Activated CD8-positive, alpha-beta T cell treated with anti-CD3 and anti-CD28 coated beads, Interleukin-2, amount 10 ng/mL, durations not matched to agents 7 days and 5 days (primary cell): ENCODE data around the gene CHST9. TPM values are rescaled to one million over a fixed set of nuclear protein-coding genes. Genes with fewer than 3 reads are reported as not detected.

ENCODE experiments used
- ATAC-seq: fragments of 150-1000 bp; cut with Tn5 transposase; one replicate; pipeline ENCODE4 v1.10.0; 2021; ENCODE audit warnings: moderate library complexity
- CTCF ChIA-PET: fragments of 350-600 bp; sonication (Branson Sonifier 250); formaldehyde crosslinking; loops from one replicate; lab custom pipeline; 2021; ENCODE audit warnings: antibody characterized with exemption; lab: Charles Lee
- POLR2A ChIA-PET: fragments of 350-600 bp; sonication (Branson Sonifier 250); formaldehyde crosslinking; loops from one replicate; lab custom pipeline; 2021; ENCODE audit warnings: antibody characterized with exemption; lab: Charles Lee
- DNase-seq: peaks from one replicate; pipeline ENCODE4 v3.0.0-alpha.2; 2020
- H3K27ac Mint-ChIP-seq: one replicate; pipeline ENCODE4 v1.8.0; 2021; ENCODE audit warnings: mild to moderate bottlenecking, mixed read lengths
- H3K27me3 Mint-ChIP-seq: one replicate; pipeline ENCODE4 v1.8.0; 2021; ENCODE audit warnings: low read depth, mixed read lengths
- H3K36me3 Mint-ChIP-seq: one replicate; pipeline ENCODE4 v1.8.0; 2021; ENCODE audit warnings: low read depth, mixed read lengths
- H3K4me1 Mint-ChIP-seq: one replicate; pipeline ENCODE4 v1.8.0; 2021; ENCODE audit warnings: low read depth, mixed read lengths
- H3K4me3 Mint-ChIP-seq: one replicate; pipeline ENCODE4 v1.8.0; 2021; ENCODE audit warnings: mild to moderate bottlenecking, mixed read lengths
- H3K9me3 Mint-ChIP-seq: one replicate; pipeline ENCODE4 v1.8.0; 2022; ENCODE audit warnings: mixed read lengths; ENCODE audit not compliant: insufficient read depth
- total RNA-seq, 2 experiments: library from RNA; stranded (reverse); gene quantifications; one replicate each; pipeline ENCODE4 v1.2.3, GENCODE V29; 2021

The CHST9 gene
- total RNA-seq, 2 experiments from 2014 or later, result not detected

DNA sequence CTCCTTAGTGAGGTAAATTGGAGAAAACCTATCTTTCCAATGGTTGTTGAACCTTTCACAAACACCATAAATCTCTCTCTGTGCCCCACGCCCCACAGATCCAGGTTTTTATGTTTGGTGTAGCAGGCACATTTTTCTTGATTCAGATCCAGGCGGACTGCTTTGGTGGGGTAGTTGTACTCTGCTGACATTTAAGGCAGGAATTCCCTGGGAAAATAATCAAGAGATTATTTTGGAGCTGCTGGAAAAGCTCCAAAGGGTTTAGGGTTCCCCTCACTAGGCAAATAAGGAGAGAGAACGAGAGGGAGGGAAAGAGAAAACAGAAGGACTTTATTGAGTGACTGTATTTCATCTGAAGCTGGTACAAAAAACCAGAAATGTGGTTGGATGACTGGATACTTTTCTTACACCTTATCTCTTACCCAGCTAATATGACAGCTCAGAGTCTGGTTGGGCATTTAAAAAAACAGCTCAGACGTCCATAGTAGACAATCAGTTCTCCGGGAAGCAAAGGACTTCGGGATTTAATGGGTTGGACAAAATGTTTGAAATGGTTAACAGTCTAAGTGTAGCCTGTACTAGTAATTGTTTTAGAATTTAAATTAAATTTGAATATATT is 316.0 kb downstream of the CHST9 start:
- no peaks in the 10 kb centered on the region for H3K9me3 Mint-ChIP-seq
- ATAC-seq (no peak), DNase-seq (no peak)
- H3K4me1 Mint-ChIP-seq, result no peaks in the 10 kb centered on the region
- no peaks in the 10 kb centered on the region for H3K36me3 Mint-ChIP-seq
- peaks cover 4% of the 10 kb centered on the region for H3K27me3 Mint-ChIP-seq
- no peak overlapping the region for H3K27ac Mint-ChIP-seq
- H3K4me3 Mint-ChIP-seq, result no peak overlapping the region
- ChIA-PET POLR2A (no interaction called here), CTCF (no interaction called here)

DNA sequence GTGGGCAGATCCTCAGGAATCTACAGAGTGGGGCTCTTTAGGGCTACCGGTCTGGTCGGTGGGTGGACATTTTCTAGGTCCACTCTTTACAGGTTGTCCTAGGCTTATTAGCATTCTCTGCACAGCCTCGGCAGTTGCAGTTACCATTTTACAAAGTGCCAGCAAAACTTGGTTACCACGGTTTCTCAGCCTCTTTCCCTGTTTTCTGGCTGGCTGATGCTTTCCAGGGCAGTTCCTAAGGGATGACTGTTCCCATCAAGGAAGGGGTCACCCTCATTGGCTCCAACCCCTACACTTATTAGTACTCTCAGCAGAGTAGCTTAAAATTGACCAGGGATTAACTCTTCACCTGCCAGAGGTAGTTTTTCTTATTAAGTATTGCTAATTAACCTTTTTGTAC is 317.6 kb downstream of the CHST9 start:
- ChIA-PET POLR2A (no interaction called here), CTCF (no interaction called here)
- no peak for DNase-seq
- no peak for ATAC-seq
- no peaks in the 10 kb centered on the region for H3K4me1 Mint-ChIP-seq
- no peaks in the 10 kb centered on the region for H3K36me3 Mint-ChIP-seq
- H3K4me3 Mint-ChIP-seq, result no peak overlapping the region
- no peaks in the 10 kb centered on the region for H3K9me3 Mint-ChIP-seq
- H3K27me3 Mint-ChIP-seq, result peaks cover 10% of the 10 kb centered on the region
- H3K27ac Mint-ChIP-seq, result no peak overlapping the region

DNA sequence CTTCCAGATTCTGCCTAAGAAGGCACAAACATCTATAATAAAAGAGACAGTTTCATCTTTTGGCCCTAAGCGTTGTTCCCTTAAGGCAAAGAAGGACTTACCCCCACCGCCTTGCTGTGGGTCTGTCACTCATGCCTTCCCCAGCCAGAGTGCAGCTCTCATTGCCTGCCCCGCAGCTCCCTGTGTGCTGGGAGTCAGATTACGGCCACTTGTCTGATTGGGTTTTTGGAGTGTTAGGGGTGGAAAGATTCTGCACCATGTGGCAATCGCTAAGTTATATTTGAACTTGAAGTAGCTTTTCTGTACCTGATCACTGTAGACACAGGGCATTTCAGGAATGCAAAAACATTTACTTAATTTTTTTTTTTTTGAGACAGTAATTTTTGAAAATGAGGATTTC is 319.6 kb downstream of the CHST9 start, which contains the start of gene AQP4:
AQP4 (minus strand) TSS at position 151 of the 400 bp plus-strand sequence; CDS start at position 133, 18 bp downstream.
- H3K9me3 Mint-ChIP-seq, result no peaks in the 10 kb centered on the region
- POLR2A ChIA-PET, result no interaction called here

DNA sequence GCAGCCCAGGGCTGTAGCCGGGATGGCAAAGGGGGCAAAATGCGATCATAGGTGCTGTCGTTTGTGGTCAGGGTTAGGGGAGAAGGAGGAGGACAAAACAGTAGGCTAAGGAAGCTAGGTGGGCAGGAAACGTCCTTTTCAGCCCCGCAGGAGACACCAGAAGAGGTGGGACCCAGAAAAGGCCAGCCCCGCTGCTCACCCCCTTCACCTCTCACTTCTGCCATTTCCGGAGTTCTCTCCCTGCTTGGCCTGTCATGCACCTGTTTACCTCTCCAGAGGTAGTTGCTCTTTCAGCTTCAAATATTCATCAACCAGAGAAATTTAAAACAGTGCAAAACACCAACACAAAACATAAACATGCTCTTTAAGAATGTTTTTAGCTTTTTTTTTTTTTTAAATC is 320.4 kb downstream of the CHST9 start:
- Mint-ChIP-seq H3K27ac (no peak overlapping the region), H3K27me3 (peaks cover 10% of the 10 kb centered on the region), H3K9me3 (no peaks in the 10 kb centered on the region), H3K4me3 (no peak overlapping the region), H3K36me3 (no peaks in the 10 kb centered on the region), H3K4me1 (no peaks in the 10 kb centered on the region)
- ChIA-PET POLR2A (no interaction called here), CTCF (no interaction called here)
- ATAC-seq, result no peak
- no peak for DNase-seq

More for the DNA sequence above, 319.6 kb downstream of the CHST9 start, which contains the start of gene AQP4:
- no peak within 1 kb of the TSS for H3K4me3 Mint-ChIP-seq
- no peak within 1 kb of the TSS for H3K27ac Mint-ChIP-seq
- CTCF ChIA-PET, result no interaction called here
- no peaks in the 10 kb centered on the region for H3K4me1 Mint-ChIP-seq
- no peak for DNase-seq
- H3K27me3 Mint-ChIP-seq, result peaks cover 10% of the 10 kb centered on the region
- no peak for ATAC-seq
- no peaks in the 10 kb centered on the region for H3K36me3 Mint-ChIP-seq

DNA sequence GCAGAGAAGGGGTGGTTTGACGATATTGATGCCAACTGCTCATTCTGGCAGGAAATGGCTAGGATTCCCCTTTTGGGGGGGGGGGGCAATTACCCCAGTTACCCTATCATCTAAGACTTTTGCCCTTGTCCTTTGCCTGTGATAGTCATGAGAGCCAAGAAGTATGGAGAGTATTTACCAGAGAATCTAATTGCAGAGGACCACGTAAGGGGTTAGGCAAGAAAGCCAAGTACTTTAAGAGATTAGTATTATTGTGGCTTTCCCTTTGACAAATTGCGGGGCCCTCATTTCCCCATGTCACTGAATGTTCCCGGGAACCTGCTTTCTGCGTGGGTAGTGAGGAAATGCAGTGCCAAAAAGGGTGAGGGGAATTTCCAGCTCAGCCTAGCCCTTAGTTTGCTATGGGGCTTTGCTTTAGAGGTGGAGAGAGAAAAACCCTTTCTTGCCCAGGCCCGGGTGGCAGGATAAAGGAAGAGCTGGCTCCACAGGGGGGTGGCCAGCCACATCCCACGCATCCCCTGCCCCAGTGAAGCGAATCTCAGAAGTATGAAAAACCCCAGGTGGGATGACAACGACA is 321.1 kb downstream of the CHST9 start:
- Mint-ChIP-seq H3K27me3 (peaks cover 10% of the 10 kb centered on the region), H3K36me3 (no peaks in the 10 kb centered on the region), H3K27ac (no peak overlapping the region), H3K4me1 (no peaks in the 10 kb centered on the region), H3K4me3 (no peak overlapping the region), H3K9me3 (no peaks in the 10 kb centered on the region)
- ATAC-seq (no peak), DNase-seq (no peak)
- POLR2A ChIA-PET, result no interaction called here
- CTCF ChIA-PET, result no interaction called here

DNA sequence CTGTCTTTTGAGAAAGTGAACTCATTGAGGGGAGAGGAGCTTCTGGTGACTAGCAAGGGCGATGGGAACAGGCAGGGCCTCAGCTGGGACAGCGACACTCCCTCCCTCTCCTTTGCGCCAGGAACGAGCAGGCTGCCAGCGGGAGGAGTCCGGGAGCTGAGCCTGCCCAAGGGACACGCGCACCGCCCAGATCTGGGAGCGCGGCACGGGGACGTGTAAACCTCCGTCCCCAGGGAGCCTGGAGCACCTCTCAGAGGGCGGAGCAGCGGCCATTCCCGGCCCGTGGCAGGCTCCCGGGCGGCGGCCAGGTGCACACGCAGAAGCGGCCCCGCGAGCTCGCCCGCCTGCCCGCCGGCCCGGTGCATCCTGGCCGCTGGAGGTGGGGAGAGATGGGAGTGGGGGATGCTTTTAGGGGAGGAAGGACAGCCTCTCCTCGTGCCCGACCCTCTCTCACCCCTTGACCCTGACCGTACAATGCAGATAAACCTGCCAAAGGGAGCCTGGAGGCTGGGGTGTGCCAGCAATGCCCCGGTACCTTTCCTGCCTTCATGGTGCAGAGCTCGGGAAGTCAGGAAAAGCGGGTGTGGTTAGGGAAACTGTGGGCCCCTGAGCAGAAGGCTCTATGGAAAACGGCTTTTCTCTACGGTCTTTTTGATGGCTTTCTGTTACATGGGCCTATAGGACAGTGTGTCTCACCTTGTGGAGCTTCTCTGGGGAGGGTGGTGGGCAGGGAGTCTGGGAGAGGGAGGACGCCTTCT is 321.8 kb downstream of the CHST9 start:
- Mint-ChIP-seq H3K4me1 (no peaks in the 10 kb centered on the region), H3K4me3 (no peak overlapping the region), H3K27ac (no peak overlapping the region), H3K27me3 (peaks cover 10% of the 10 kb centered on the region), H3K36me3 (no peaks in the 10 kb centered on the region), H3K9me3 (no peaks in the 10 kb centered on the region)
- ChIA-PET CTCF (no interaction called here), POLR2A (no interaction called here)
- no peak for ATAC-seq
- no peak for DNase-seq

DNA sequence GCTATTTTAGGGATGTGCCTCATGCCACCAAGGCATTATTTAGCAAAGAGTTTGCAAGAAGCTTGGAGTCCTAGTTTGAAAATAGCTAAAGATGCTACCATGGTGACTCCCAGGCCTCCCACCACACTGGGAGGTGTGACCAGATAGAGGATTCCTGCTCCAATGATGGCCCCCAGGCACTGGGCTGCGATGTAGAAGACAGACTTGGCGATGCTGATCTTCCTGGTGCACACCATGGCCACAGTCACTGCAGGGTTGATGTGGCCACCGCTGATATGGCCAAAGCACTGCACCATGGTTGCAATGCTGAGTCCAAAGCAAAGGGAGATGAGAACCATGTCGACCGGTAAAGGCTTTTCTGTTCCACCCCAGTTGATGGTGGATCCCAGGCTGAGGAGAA is 323.0 kb downstream of the CHST9 start:
- ChIA-PET POLR2A (no interaction called here), CTCF (no interaction called here)
- Mint-ChIP-seq H3K9me3 (no peaks in the 10 kb centered on the region), H3K4me3 (no peak overlapping the region), H3K4me1 (no peaks in the 10 kb centered on the region), H3K27ac (no peak overlapping the region), H3K27me3 (peaks cover 10% of the 10 kb centered on the region), H3K36me3 (no peaks in the 10 kb centered on the region)
- ATAC-seq (no peak), DNase-seq (no peak)
